Right lobe of liver (tissue), 4 donors: ENCODE results near the gene CACNA2D3.

Source experiments
- POLR2A ChIP-seq: fragments of 450-650 bp; IDR thresholded peaks from one replicate; pipeline ENCODE4 v1.6.1; 2017; ENCODE audit warnings: antibody characterized with exemption, mild to moderate bottlenecking
- TF ChIP-seq, protein P1 (sequence below), 4 donors: fragments of 200-600 bp in 3 of 4; fragments of 450-650 bp in 1 of 4; IDR thresholded peaks; one replicate each; pipeline versions ENCODE4 v1.5.1 to v1.8.0; 2016 to 2022; ENCODE audit warnings: antibody characterized with exemption in 4 of 4, mild to moderate bottlenecking in 2 of 4
- donor health status: DM: no; HTN: no; CAD: no.
- donor health status: DM: no; HTN: no; CAD: no.
- donor health status: DM: no; HTN: yes; CAD: no.

DNA sequence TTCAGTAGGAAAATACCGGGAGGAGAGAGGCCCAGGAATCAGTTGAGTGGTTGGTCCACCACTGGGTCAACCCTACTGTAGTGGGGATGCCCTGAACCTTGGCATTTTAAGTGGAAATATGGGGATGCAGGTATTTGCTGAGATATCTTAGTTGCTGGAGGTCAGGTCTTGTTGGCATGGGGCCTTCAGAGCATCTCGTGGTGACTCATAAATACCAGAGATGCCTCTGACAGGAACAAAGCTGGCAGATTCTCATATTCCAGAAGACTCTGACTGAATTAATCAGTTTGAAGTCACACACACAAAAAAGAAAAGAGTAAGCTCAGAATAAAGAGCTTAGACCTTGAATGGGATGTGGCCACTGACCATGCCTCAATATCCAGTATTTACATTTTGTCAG is 91.6 kb downstream of the CACNA2D3 start:
- TF ChIP-seq, protein P1, sequence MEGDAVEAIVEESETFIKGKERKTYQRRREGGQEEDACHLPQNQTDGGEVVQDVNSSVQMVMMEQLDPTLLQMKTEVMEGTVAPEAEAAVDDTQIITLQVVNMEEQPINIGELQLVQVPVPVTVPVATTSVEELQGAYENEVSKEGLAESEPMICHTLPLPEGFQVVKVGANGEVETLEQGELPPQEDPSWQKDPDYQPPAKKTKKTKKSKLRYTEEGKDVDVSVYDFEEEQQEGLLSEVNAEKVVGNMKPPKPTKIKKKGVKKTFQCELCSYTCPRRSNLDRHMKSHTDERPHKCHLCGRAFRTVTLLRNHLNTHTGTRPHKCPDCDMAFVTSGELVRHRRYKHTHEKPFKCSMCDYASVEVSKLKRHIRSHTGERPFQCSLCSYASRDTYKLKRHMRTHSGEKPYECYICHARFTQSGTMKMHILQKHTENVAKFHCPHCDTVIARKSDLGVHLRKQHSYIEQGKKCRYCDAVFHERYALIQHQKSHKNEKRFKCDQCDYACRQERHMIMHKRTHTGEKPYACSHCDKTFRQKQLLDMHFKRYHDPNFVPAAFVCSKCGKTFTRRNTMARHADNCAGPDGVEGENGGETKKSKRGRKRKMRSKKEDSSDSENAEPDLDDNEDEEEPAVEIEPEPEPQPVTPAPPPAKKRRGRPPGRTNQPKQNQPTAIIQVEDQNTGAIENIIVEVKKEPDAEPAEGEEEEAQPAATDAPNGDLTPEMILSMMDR (IDR thresholded peaks at IDR 0.05), result no peak
- no peak for TF ChIP-seq POLR2A
